Measurements from ENCODE around the gene RASSF8.
A peak's percentile ranks its signal among the peaks of the same experiment; 100 is the strongest.

The RASSF8 gene

DNA sequence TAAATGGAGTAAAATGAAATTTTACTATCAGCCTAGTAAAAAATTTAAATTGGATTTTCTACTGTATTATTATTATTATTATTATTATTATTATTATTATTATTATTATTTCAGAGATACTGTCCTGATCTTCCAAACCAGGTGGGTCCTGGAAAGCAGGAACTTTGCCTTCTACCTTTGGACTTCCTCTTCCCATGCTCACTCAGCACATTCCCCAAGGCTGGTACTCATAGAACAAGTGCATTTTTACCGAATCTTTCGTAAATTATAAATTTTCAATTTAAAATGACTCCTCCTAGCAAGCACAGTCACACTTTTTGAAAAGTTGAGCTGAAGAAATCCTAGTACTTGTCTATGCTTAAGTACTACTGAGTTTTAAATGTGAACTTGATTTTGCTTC is 136.7 kb downstream of the RASSF8 start:
- in situ Hi-C loops (cut with HindIII; ENCODE audit: low sequenced_read_pairs) = no loop called here
- no peak for DNase-seq (ENCODE audit: low read depth, low spot score)
- H3K4me3 ChIP-seq (ENCODE audit: low read depth, low read length) = no peak overlapping the region
- TF ChIP-seq, protein P1, sequence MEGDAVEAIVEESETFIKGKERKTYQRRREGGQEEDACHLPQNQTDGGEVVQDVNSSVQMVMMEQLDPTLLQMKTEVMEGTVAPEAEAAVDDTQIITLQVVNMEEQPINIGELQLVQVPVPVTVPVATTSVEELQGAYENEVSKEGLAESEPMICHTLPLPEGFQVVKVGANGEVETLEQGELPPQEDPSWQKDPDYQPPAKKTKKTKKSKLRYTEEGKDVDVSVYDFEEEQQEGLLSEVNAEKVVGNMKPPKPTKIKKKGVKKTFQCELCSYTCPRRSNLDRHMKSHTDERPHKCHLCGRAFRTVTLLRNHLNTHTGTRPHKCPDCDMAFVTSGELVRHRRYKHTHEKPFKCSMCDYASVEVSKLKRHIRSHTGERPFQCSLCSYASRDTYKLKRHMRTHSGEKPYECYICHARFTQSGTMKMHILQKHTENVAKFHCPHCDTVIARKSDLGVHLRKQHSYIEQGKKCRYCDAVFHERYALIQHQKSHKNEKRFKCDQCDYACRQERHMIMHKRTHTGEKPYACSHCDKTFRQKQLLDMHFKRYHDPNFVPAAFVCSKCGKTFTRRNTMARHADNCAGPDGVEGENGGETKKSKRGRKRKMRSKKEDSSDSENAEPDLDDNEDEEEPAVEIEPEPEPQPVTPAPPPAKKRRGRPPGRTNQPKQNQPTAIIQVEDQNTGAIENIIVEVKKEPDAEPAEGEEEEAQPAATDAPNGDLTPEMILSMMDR (IDR thresholded peaks at IDR 0.05; ENCODE audit: low read depth, low read length) = no peak

GRCh38 chr12:26096036-26096435 is 137.6 kb downstream of the RASSF8 start:
- no peak overlapping the region for H3K4me3 ChIP-seq (ENCODE audit: low read depth, low read length)
- no peak for DNase-seq (ENCODE audit: low read depth, low spot score)
- TF ChIP-seq, protein P1 (IDR thresholded peaks at IDR 0.05; ENCODE audit: low read depth, low read length) = no peak
- in situ Hi-C loops (cut with HindIII; ENCODE audit: low sequenced_read_pairs) = no loop called here

- no peak overlapping the region for H3K4me3 ChIP-seq (ENCODE audit: low read depth, low read length)
- in situ Hi-C loops (cut with HindIII; ENCODE audit: low sequenced_read_pairs) = no loop called here
- peak; percentile 82 for DNase-seq (ENCODE audit: low read depth, low spot score)
- TF ChIP-seq, protein P1 (IDR thresholded peaks at IDR 0.05; ENCODE audit: low read depth, low read length) = peak; percentile 94
Measured at GRCh38 chr12:26097046-26097878, 138.8 kb downstream of the RASSF8 start.

- TF ChIP-seq, protein P1 (IDR thresholded peaks at IDR 0.05; ENCODE audit: low read depth, low read length) = no peak
- H3K4me3 ChIP-seq (ENCODE audit: low read depth, low read length) = no peak overlapping the region
- in situ Hi-C loops (cut with HindIII; ENCODE audit: low sequenced_read_pairs) = no loop called here
- DNase-seq (ENCODE audit: low read depth, low spot score) = no peak
Measured at GRCh38 chr12:26100666-26101349, 142.3 kb downstream of the RASSF8 start.

- H3K4me3 ChIP-seq (ENCODE audit: low read depth, low read length) = no peak overlapping the region
- TF ChIP-seq, protein P1 (IDR thresholded peaks at IDR 0.05; ENCODE audit: low read depth, low read length) = no peak
- DNase-seq (ENCODE audit: low read depth, low spot score) = no peak
- in situ Hi-C loops (cut with HindIII; ENCODE audit: low sequenced_read_pairs) = no loop called here
Measured at GRCh38 chr12:26101350-26101734, 142.9 kb downstream of the RASSF8 start.

DNA sequence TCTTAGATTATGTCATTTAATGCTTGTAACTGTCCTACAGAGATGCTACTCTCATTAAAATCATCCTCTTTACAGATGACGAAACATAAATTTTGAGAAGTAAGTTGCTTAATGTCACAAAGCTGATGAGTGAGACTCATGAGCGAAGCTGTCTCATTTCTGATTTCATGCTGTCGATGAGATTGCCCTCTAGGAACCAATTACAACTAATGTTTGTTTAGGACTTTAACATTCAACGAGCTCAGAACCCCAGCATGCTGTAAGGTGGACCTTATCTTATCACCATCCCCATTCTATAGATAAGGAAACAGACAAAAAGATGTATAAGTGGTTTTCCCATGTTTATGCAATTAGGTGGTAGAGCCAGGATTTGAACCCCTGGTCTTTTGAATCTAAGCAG is 143.3 kb downstream of the RASSF8 start:
- no peak for DNase-seq (ENCODE audit: low read depth, low spot score)
- H3K4me3 ChIP-seq (ENCODE audit: low read depth, low read length) = no peak overlapping the region
- in situ Hi-C loops (cut with HindIII; ENCODE audit: low sequenced_read_pairs) = no loop called here
- TF ChIP-seq, protein P1 (IDR thresholded peaks at IDR 0.05; ENCODE audit: low read depth, low read length) = no peak

Measured in astrocyte of the spinal cord (primary cell).